GM18502 (cell line): ENCODE results near the gene TNFSF13.

Source experiments
- ATAC-seq: cut with Tn5 transposase; IDR thresholded peaks from one replicate; pipeline ENCODE4 v1.9.1; 2021; ENCODE audit warnings: mild to moderate bottlenecking; ENCODE audit not compliant: unreplicated experiment, poor library complexity

Gene TNFSF13

GRCh38 chr17:7558544-7559319 lies at the start of gene TNFSF13:
Gene TNFSF13 (plus strand): TSS chr17:7558750. CDS start chr17:7559040, 290 bp downstream.
- no peak for ATAC-seq

GRCh38 chr17:7508846-7509245 lies 49.7 kb upstream of the TNFSF13 start:
- no peak for ATAC-seq

GRCh38 chr17:7509937-7510336 lies 48.6 kb upstream of the TNFSF13 start:
- ATAC-seq: no peak

- no peak for ATAC-seq
Observed at GRCh38 chr17:7511108-7511507, 47.4 kb upstream of the TNFSF13 start.

GRCh38 chr17:7512105-7512504 lies 46.4 kb upstream of the TNFSF13 start:
- ATAC-seq: no peak

GRCh38 chr17:7512824-7513540 lies 45.6 kb upstream of the TNFSF13 start:
- no peak for ATAC-seq

- ATAC-seq: no peak
Observed at GRCh38 chr17:7513850-7514419, 44.6 kb upstream of the TNFSF13 start.

- no peak for ATAC-seq
Observed at GRCh38 chr17:7515911-7516610, 42.5 kb upstream of the TNFSF13 start.

GRCh38 chr17:7523033-7523432 lies 35.5 kb upstream of the TNFSF13 start:
- ATAC-seq: no peak

GRCh38 chr17:7528842-7529241 lies 29.7 kb upstream of the TNFSF13 start:
- no peak for ATAC-seq

- ATAC-seq: no peak
Observed at GRCh38 chr17:7530023-7530900, 28.3 kb upstream of the TNFSF13 start.

GRCh38 chr17:7538050-7538449 lies 20.5 kb upstream of the TNFSF13 start:
- no peak for ATAC-seq

GRCh38 chr17:7538891-7539545 lies 19.5 kb upstream of the TNFSF13 start:
- ATAC-seq: no peak

GRCh38 chr17:7541074-7541621 lies 17.4 kb upstream of the TNFSF13 start:
- ATAC-seq: no peak

GRCh38 chr17:7544911-7545310 lies 13.6 kb upstream of the TNFSF13 start:
- no peak for ATAC-seq

GRCh38 chr17:7548585-7549400 lies 9.8 kb upstream of the TNFSF13 start, which contains the start of gene TNFSF12:
Gene TNFSF12 (plus strand): TSS chr17:7549058. CDS start chr17:7549154, 96 bp downstream.
- ATAC-seq: no peak

- ATAC-seq: no peak
Observed at GRCh38 chr17:7549401-7550055, 9.0 kb upstream of the TNFSF13 start.

- no peak for ATAC-seq
Observed at GRCh38 chr17:7550344-7550743, 8.2 kb upstream of the TNFSF13 start.
